K562 (cell line): ENCODE data around the gene DYNAP. TPM values are rescaled to one million over a fixed set of nuclear protein-coding genes. Genes with fewer than 3 reads are reported as not detected.

Experiments used
- ATAC-seq: fragments of 200-7000 bp; cut with Tn5 transposase; 3 replicates; pipeline ENCODE4 v1.9.1; 2020; ENCODE audit warnings: moderate library complexity
- BruUV-seq: library from RNA; stranded (reverse); fragments of 400-500 nt; replicated peaks from 2 replicates; lab custom pipeline; 2021; lab: Mats Ljungman, UMichigan
- CTCF ChIA-PET: fragments of 300-600 bp; formaldehyde crosslinking; extraction: SDS; loops from one replicate; lab custom pipeline; 2021; ENCODE audit warnings: low intra/inter-chr PET ratio; lab: Yijun Ruan, JAX
- POLR2A ChIA-PET: fragments of 300-600, 350-650 bp; sonication (Branson Sonifier 250); formaldehyde crosslinking; extraction: SDS; loops from one replicate; lab custom pipeline; 2021; ENCODE audit warnings: antibody characterized with exemption, inconsistent platforms; lab: Yijun Ruan, JAX
- DNase-seq, 4 experiments: peaks; one replicate each; pipeline versions ENCODE4 v3.0.0 to v3.0.0-alpha.2; 2011 to 2018; ENCODE audit warnings: low spot score in 3 of 4, mixed read lengths in 3 of 4; ENCODE audit errors: extremely low read depth in 1 of 4
- FAIRE-seq: peaks from 2 replicates; lab custom pipeline; 2011; peaks lifted over from hg19 to GRCh38; lab: Jason Lieb, UNC
- H2AFZ ChIP-seq: 2 replicates; pipeline ENCODE4 v1.6.0; 2011; ENCODE audit warnings: low read depth, low read length, control low read depth, inconsistent platforms
- H3K27ac ChIP-seq: fragments of 200-600 bp; 3 replicates; pipeline ENCODE4 v1.8.0; 2011; ENCODE audit warnings: low read depth, mild to moderate bottlenecking, control low read depth, inconsistent platforms, low read length, moderate library complexity, mixed read lengths; ENCODE audit errors: extremely low read depth
- H3K27me3 ChIP-seq, 2 experiments: fragments of 300-600 bp in 1 of 2; 2 replicates in 1 of 2; 3 replicates in 1 of 2; pipeline versions ENCODE4 v1.6.0 to v1.8.0; 2011; ENCODE audit warnings: inconsistent platforms in 2 of 2, low read length in 2 of 2, mild to moderate bottlenecking in 1 of 2, mixed read lengths in 1 of 2, moderate library complexity in 1 of 2; ENCODE audit not compliant: control insufficient read depth in 2 of 2, insufficient read depth in 2 of 2
- H3K36me3 ChIP-seq: fragments of 300-600 bp; 3 replicates; pipeline ENCODE4 v1.8.0; 2011; ENCODE audit warnings: mild to moderate bottlenecking, low read length, inconsistent platforms; ENCODE audit not compliant: control insufficient read depth, insufficient read depth
- H3K4me1 ChIP-seq, 2 experiments: fragments of 200-600 bp in 1 of 2; replicated peaks in 1 of 2; 2 replicates in 1 of 2; 3 replicates in 1 of 2; pipeline versions ENCODE4 v1.5.1 to v1.8.0; 2011; ENCODE audit warnings: inconsistent platforms in 2 of 2, low read length in 2 of 2, mild to moderate bottlenecking in 1 of 2, mixed read lengths in 1 of 2, moderate library complexity in 1 of 2; ENCODE audit not compliant: control insufficient read depth in 2 of 2, insufficient read depth in 2 of 2
- H3K4me2 ChIP-seq: 2 replicates; pipeline ENCODE4 v1.6.1; 2011; ENCODE audit warnings: low read length, control low read depth, inconsistent platforms, mixed read lengths; ENCODE audit not compliant: insufficient read depth
- H3K4me3 ChIP-seq: fragments of 200-600 bp; sonication (generic), shearing (Covaris generic); 2 replicates; pipeline ENCODE4 v1.5.1; 2016; ENCODE audit warnings: control low read depth, inconsistent platforms
- H3K79me2 ChIP-seq: fragments of 200-600 bp; 3 replicates; pipeline ENCODE4 v1.8.0; 2011; ENCODE audit warnings: low read length, inconsistent platforms; ENCODE audit not compliant: control insufficient read depth, insufficient read depth
- H3K9ac ChIP-seq, 2 experiments: 2 replicates each; pipeline versions ENCODE4 v1.6.0 to v1.6.1; 2011; ENCODE audit warnings: low read depth in 2 of 2, low read length in 2 of 2, control low read depth in 1 of 2, inconsistent platforms in 1 of 2, mild to moderate bottlenecking in 1 of 2, mixed read lengths in 1 of 2; ENCODE audit not compliant: insufficient read depth in 1 of 2
- H3K9me1 ChIP-seq: one replicate; pipeline ENCODE4 v1.6.0; 2011; ENCODE audit warnings: inconsistent platforms, mild to moderate bottlenecking, low read length, moderate library complexity; ENCODE audit not compliant: control insufficient read depth, insufficient read depth
- H3K9me3 ChIP-seq: replicated peaks from 2 replicates; pipeline ENCODE4 v1.5.1; 2011; ENCODE audit warnings: low read depth, low read length, inconsistent platforms; ENCODE audit not compliant: control insufficient read depth, insufficient read depth
- H4K20me1 ChIP-seq: replicated peaks from 2 replicates; pipeline ENCODE4 v1.6.1; 2011; ENCODE audit warnings: low read length, inconsistent platforms, mixed read lengths; ENCODE audit not compliant: control insufficient read depth, insufficient read depth
- BACH1 ChIP-seq: fragments of 200-800 bp; sonication (Bioruptor generic); IDR thresholded peaks from 2 replicates; pipeline ENCODE4 v1.6.1; 2016; ENCODE audit warnings: missing genetic modification characterization, missing compliant biosample characterization
- FUS ChIP-seq: fragments of 200-400 bp; formaldehyde crosslinking; optimal IDR thresholded peaks from 2 replicates; pipeline ENCODE3; 2017; ENCODE audit warnings: low read depth, low read length
- HOXB6 ChIP-seq: fragments of 250-450 bp; sonication (Bioruptor Pico); IDR thresholded peaks from 2 replicates; pipeline ENCODE4 v1.5.1; 2022; ENCODE audit warnings: mild to moderate bottlenecking, borderline replicate concordance
- ILF3 ChIP-seq: fragments of 450-650 bp; IDR thresholded peaks from 2 replicates; pipeline ENCODE4 v1.6.1; 2018; ENCODE audit warnings: antibody characterized with exemption, mild to moderate bottlenecking, moderate library complexity, borderline replicate concordance
- MAFF ChIP-seq: IDR thresholded peaks from 2 replicates; pipeline ENCODE4 v1.6.1; 2012; ENCODE audit warnings: low read length, improper control_type of control experiment
- MEIS2 ChIP-seq: fragments of 450-650 bp; IDR thresholded peaks from 2 replicates; pipeline ENCODE4 v1.6.1; 2014; ENCODE audit warnings: mild to moderate bottlenecking; ENCODE audit not compliant: partially characterized antibody
- RAD51 ChIP-seq: fragments of 450-650 bp; IDR thresholded peaks from 2 replicates; pipeline ENCODE4 v1.7.1; 2016; ENCODE audit warnings: low read depth, mild to moderate bottlenecking, borderline replicate concordance
- ZNF384 ChIP-seq: IDR thresholded peaks from 2 replicates; pipeline ENCODE4 v1.6.1; 2012; ENCODE audit warnings: low read depth, low read length, improper control_type of control experiment
- WGBS: fragments of 100-300 bp; shearing (Covaris generic); methylation state at CpG from one replicate; pipeline ENCODE4 v1.1.6; 2016; ENCODE audit warnings: low coverage, mixed read lengths; ENCODE audit not compliant: insufficient coverage; ENCODE audit errors: missing lambda C conversion rate; 5-methylcytosine and 5-hydroxymethylcytosine counted together
- in situ Hi-C: fragments of 300-500 bp; cut with MboI; formaldehyde crosslinking; loops from 4 replicates; pipeline ENCODE4 v1.15.0; 2018; ENCODE audit warnings: inconsistent platforms, mixed read lengths
- intact Hi-C: fragments of 100-400 bp; cut with micrococcal nuclease; formaldehyde crosslinking; loops from 2 replicates; pipeline ENCODE4 v1.14.2; 2022
- polyA plus RNA-seq, 8 experiments: library from polyadenylated mRNA; depleted of rRNA in 4 of 8; stranded (reverse) in 5 of 8; unstranded in 3 of 8; fragments of >200 nt; fragmentation: Nextera tagmentation in 2 of 8; fragmentation: Illumina TruSeq in 1 of 8; extraction: Ambion mirVana in 2 of 8; extraction: Trizol in 1 of 8; gene quantifications; 2 replicates each; pipeline versions ENCODE4 v1.2.1 to v1.2.3, GENCODE V29; 2011 to 2014; ENCODE audit warnings: inconsistent platforms in 1 of 8, missing spikeins in 1 of 8
- total RNA-seq, 7 experiments: library from RNA; depleted of rRNA in 6 of 7; stranded (reverse); fragments of >200 nt in 6 of 7; fragmentation: Illumina TruSeq in 2 of 7; extraction: Trizol in 2 of 7; gene quantifications; 2 replicates each; pipeline versions ENCODE4 v1.2.1 to v1.2.3, GENCODE V29; 2011 to 2021; ENCODE audit warnings: low replicate concordance in 1 of 7

DYNAP gene
- total and polyA plus RNA-seq, 9 of the 15 experiments (the other 6 are each of a cell fraction or from before 2014, with no cell fraction given), result not detected

- TF ChIP-seq BACH1 (tag), result no peak
Measured at GRCh38 chr18:54622084-54622483, 31.0 kb downstream of the DYNAP start (continued).

- H3K79me2 ChIP-seq, result no peaks in the 10 kb centered on the region
- POLR2A ChIA-PET, result no interaction called here
- WGBS, result no CpG with 5 or more reads among the region's 1 CpG
- FAIRE-seq (no peak), DNase-seq (no peak), ATAC-seq (no peak)
- CTCF ChIA-PET, result no interaction called here
- no peaks in the 10 kb centered on the region for H3K36me3 ChIP-seq
- in situ Hi-C loops, result no loop called here
- no peaks in the 10 kb centered on the region for H3K4me1 ChIP-seq
- BruUV-seq, result no TSS peak
- H2AFZ ChIP-seq, result no peak overlapping the region
- no peak for TF ChIP-seq ZNF384
- no peak for TF ChIP-seq MAFF
- no peak for TF ChIP-seq ILF3
- TF ChIP-seq RAD51, result no peak
- no peak for TF ChIP-seq MEIS2
- TF ChIP-seq FUS, result no peak
- no peak for TF ChIP-seq HOXB6 (CRISPR knock-in tag)
- no peak overlapping the region for H3K9ac ChIP-seq
- no peak overlapping the region for H3K4me3 ChIP-seq
- H3K9me1 ChIP-seq, result no peaks in the 10 kb centered on the region
- no peaks in the 10 kb centered on the region for H3K9me3 ChIP-seq
- H3K4me2 ChIP-seq, result no peak overlapping the region
- no peaks in the 10 kb centered on the region for H4K20me1 ChIP-seq
- no peaks in the 10 kb centered on the region for H3K27me3 ChIP-seq
- no peak overlapping the region for H3K27ac ChIP-seq
- intact Hi-C loops, result no loop called here
Measured at GRCh38 chr18:54626779-54627178, 35.7 kb downstream of the DYNAP start.
